Measurements from ENCODE around the gene SLC25A44. TPM values are rescaled to one million over a fixed set of nuclear protein-coding genes. Genes with fewer than 3 reads are reported as not detected.

SLC25A44 gene
- total and polyA plus RNA-seq, 2 donors (not counting 1 experiment from before 2014, with no cell fraction given) = 14.9 to 27.2 TPM

GRCh38 chr1:156155756-156156510 is 38.0 kb upstream of the SLC25A44 start:
- 32% methylated on average over 8 of the region's 12 CpGs for WGBS (ENCODE audit: insufficient coverage)
- Histone ChIP-seq H3K27ac (ENCODE audit: low read length in 2 of 2) (no peak overlapping the region), H3K4me3 (ENCODE audit: control extremely low read depth in 1 of 5, extremely low read depth in 1 of 5, insufficient read depth in 1 of 5, low read depth in 2 of 5, low read length in 4 of 5) (peak overlapping the region in 1 of 5 experiments; percentile 71), H3K79me2 (ENCODE audit: control insufficient read depth, insufficient read depth, low read length) (peaks cover 28% of the 10 kb centered on the region), H3K9ac (ENCODE audit: low read length) (no peak overlapping the region), H3K4me2 (replicated peaks; ENCODE audit: low read depth, low read length, poor library complexity, severe bottlenecking) (peak overlapping the region; percentile 96), H3K4me1 (ENCODE audit: control insufficient read depth in 2 of 2, insufficient read depth in 2 of 2, low read length in 2 of 2) (peaks cover 78 to 100% of the 10 kb centered on the region in 2 donors), H2AFZ (ENCODE audit: insufficient read depth, low read depth, low read length, poor library complexity, severe bottlenecking) (no peak overlapping the region), H4K20me1 (ENCODE audit: control insufficient read depth, insufficient read depth, low read length, poor library complexity, severe bottlenecking) (no peaks in the 10 kb centered on the region), H3K27me3 (replicated peaks in 1 of 4; ENCODE audit: control extremely low read depth in 1 of 4, control insufficient read depth in 3 of 4, insufficient read depth in 4 of 4, low read length in 3 of 4) (peaks cover 0 to 27% (median 7%) of the 10 kb centered on the region in 4 experiments), H3K36me3 (replicated peaks in 1 of 2; ENCODE audit: control extremely low read depth in 1 of 2, control insufficient read depth in 1 of 2, extremely low read depth in 1 of 2, insufficient read depth in 2 of 2, low read length in 1 of 2) (no peaks in the 10 kb centered on the region), H3K9me3 (ENCODE audit: control extremely low read depth in 1 of 3, control insufficient read depth in 2 of 3, insufficient read depth in 1 of 3, low read length in 2 of 3) (no peaks in the 10 kb centered on the region)
- ATAC-seq (ENCODE audit: low read depth) = no peak
- Mint-ChIP-seq H3K27me3 (peaks cover 27% of the 10 kb centered on the region), H3K9me3 (ENCODE audit: insufficient read depth) (no peaks in the 10 kb centered on the region), H3K4me3 (peak overlapping the region; percentile 40), H3K4me1 (peaks cover 91% of the 10 kb centered on the region), H3K27ac (peak overlapping the region; percentile 57)
- TF ChIP-seq CTCF (IDR thresholded peaks at IDR 0.05) = no peak
- no peak for TF ChIP-seq EZH2 (IDR thresholded peaks at IDR 0.05; ENCODE audit: borderline replicate concordance, insufficient read depth, low read depth, low read length, poor library complexity, severe bottlenecking)
- intact Hi-C loops (cut with micrococcal nuclease) = loop anchor here (2.0 kb wide), 1 partner anchor 57 kb away; the partner anchor contains the start of gene PMF1
- ChIA-PET CTCF (interaction anchor here (0.5 to 4.0 kb wide), 7 partner anchors 9 to 589 kb away, joined by 3 to 39 read pairs (median 3); partner anchors contain the start of gene SLC25A44), POLR2A (interaction anchor here (2.5 kb wide), 1 partner anchor 37 kb away, joined by 10 read pairs; the partner anchor contains the start of gene SLC25A44)
- DNase-seq = peak; percentile 51

GRCh38 chr1:156157506-156157905 is 36.4 kb upstream of the SLC25A44 start:
- H3K79me2 ChIP-seq (ENCODE audit: control insufficient read depth, insufficient read depth, low read length) = peaks cover 28% of the 10 kb centered on the region
- H3K4me1 Mint-ChIP-seq = peaks cover 80% of the 10 kb centered on the region
- peak overlapping the region; percentile 27 for H3K4me2 ChIP-seq (replicated peaks; ENCODE audit: low read depth, low read length, poor library complexity, severe bottlenecking)
- ChIA-PET POLR2A (interaction anchor here (0.7 kb wide), 1 partner anchor 55 kb away, joined by 3 read pairs; the partner anchor contains the start of gene PMF1), CTCF (interaction anchor here (0.6 kb wide), 1 partner anchor 144 kb away, joined by 4 read pairs; no protein-coding TSS in a partner anchor)
- no peak overlapping the region for H3K27ac Mint-ChIP-seq
- H2AFZ ChIP-seq (ENCODE audit: insufficient read depth, low read depth, low read length, poor library complexity, severe bottlenecking) = no peak overlapping the region
- H3K36me3 ChIP-seq (replicated peaks in 1 of 2; ENCODE audit: control extremely low read depth in 1 of 2, control insufficient read depth in 1 of 2, extremely low read depth in 1 of 2, insufficient read depth in 2 of 2, low read length in 1 of 2) = no peaks in the 10 kb centered on the region
- H3K4me3 ChIP-seq (ENCODE audit: control extremely low read depth in 1 of 5, extremely low read depth in 1 of 5, insufficient read depth in 1 of 5, low read depth in 2 of 5, low read length in 4 of 5) = no peak overlapping the region
- no peaks in the 10 kb centered on the region for H3K9me3 ChIP-seq (ENCODE audit: control extremely low read depth in 1 of 3, control insufficient read depth in 2 of 3, insufficient read depth in 1 of 3, low read length in 2 of 3)
- peaks cover 0 to 27% (median 7%) of the 10 kb centered on the region in 4 experiments for H3K27me3 ChIP-seq (replicated peaks in 1 of 4; ENCODE audit: control extremely low read depth in 1 of 4, control insufficient read depth in 3 of 4, insufficient read depth in 4 of 4, low read length in 3 of 4)
- DNase-seq (peak; percentile 64), ATAC-seq (ENCODE audit: low read depth) (no peak)
- 20% methylated on average over 1 of the region's 3 CpGs for WGBS (ENCODE audit: insufficient coverage)
- TF ChIP-seq EZH2 (IDR thresholded peaks at IDR 0.05; ENCODE audit: borderline replicate concordance, insufficient read depth, low read depth, low read length, poor library complexity, severe bottlenecking) = no peak
- TF ChIP-seq CTCF (IDR thresholded peaks at IDR 0.05) = no peak
- intact Hi-C loops (cut with micrococcal nuclease) = loop anchor here (1.0 kb wide), 1 partner anchor 11 kb away; no protein-coding TSS in a partner anchor
- H3K27me3 Mint-ChIP-seq = peaks cover 32% of the 10 kb centered on the region
- H3K9ac ChIP-seq (ENCODE audit: low read length) = no peak overlapping the region
- no peaks in the 10 kb centered on the region for H4K20me1 ChIP-seq (ENCODE audit: control insufficient read depth, insufficient read depth, low read length, poor library complexity, severe bottlenecking)
- no peak overlapping the region for H3K27ac ChIP-seq (ENCODE audit: low read length in 2 of 2)
- no peaks in the 10 kb centered on the region for H3K9me3 Mint-ChIP-seq (ENCODE audit: insufficient read depth)
- peak overlapping the region; percentile 36 for H3K4me3 Mint-ChIP-seq
- H3K4me1 ChIP-seq (ENCODE audit: control insufficient read depth in 2 of 2, insufficient read depth in 2 of 2, low read length in 2 of 2) = peaks cover 68 to 88% of the 10 kb centered on the region in 2 donors
